ENCODE data around the gene TMEM144. TPM values are rescaled to one million over a fixed set of nuclear protein-coding genes. Genes with fewer than 3 reads are reported as not detected.

The TMEM144 gene
- total and polyA plus RNA-seq, 4 experiments from 2014 or later = 0.61 TPM; not detected in 3

DNA sequence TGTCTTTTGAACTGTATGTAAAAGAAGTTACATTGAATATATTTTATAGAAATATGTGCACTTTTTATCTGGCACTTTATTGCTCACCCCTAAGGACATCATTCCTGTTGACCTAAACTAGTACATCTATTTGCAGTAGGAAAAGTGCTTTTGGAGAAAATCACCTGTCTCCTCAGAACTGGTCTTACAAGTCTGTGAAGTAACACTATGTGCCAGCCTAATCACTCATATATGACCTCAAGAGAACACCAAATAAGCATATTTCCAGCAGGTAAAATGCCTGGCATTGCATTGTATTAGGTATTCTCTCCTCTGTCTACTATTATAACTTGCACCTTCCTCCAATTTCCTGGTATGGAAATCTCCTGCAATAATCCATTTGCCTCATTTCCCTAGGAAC is 33.5 kb upstream of the TMEM144 start:
- Mint-ChIP-seq H3K4me1 (peaks cover 0 to 5% (median under 1%) of the 10 kb centered on the region in 4 donors), H3K9me3 (no peaks in the 10 kb centered on the region), H3K4me3 (no peak overlapping the region), H3K27ac (no peak overlapping the region), H3K27me3 (peaks cover 1 to 5% of the 10 kb centered on the region in 2 donors), H3K36me3 (no peaks in the 10 kb centered on the region)
- no peaks in the 10 kb centered on the region for H3K27me3 ChIP-seq (ENCODE audit: insufficient read depth, low read length)
- no peak overlapping the region for H3K27ac ChIP-seq (ENCODE audit: low read depth, low read length)
- DNase-seq = no peak
- ChIA-PET POLR2A (ENCODE audit: partially characterized antibody) (no interaction called here), CTCF (ENCODE audit: partially characterized antibody) (no interaction called here)
- no peak overlapping the region for H3K4me3 ChIP-seq (ENCODE audit: low read length in 2 of 2)
- H3K4me1 ChIP-seq (ENCODE audit: insufficient read depth, low read length) = no peaks in the 10 kb centered on the region
- H3K36me3 ChIP-seq (ENCODE audit: insufficient read depth, low read length) = no peaks in the 10 kb centered on the region
- H3K9me3 ChIP-seq (ENCODE audit: control insufficient read depth in 1 of 2, low read length in 2 of 2) = no peaks in the 10 kb centered on the region
- intact Hi-C loops (cut with micrococcal nuclease) = no loop called here

DNA sequence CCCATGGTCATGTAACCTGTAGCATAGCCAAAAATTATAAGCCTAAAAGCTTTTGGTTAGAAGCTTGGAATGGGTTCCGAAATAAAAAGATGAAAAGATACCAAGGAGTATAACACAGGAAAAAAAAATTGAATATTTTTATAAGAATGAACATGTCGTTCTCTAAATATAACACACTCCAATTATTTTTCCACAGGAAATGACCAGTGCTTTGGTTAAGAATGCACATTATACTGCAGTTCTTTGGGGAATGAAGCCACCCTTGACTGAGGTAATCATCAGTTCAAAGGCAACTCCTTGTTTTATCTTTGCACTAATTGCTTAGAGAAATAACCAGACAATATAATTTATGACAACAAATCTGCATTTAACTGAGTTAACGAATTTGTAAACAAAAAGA is 30.8 kb upstream of the TMEM144 start:
- Mint-ChIP-seq H3K27me3 (peaks cover 0 to 1% of the 10 kb centered on the region in 2 donors), H3K36me3 (no peaks in the 10 kb centered on the region), H3K4me1 (no peaks in the 10 kb centered on the region), H3K9me3 (no peaks in the 10 kb centered on the region), H3K4me3 (no peak overlapping the region), H3K27ac (no peak overlapping the region)
- POLR2A ChIA-PET (ENCODE audit: partially characterized antibody) = no interaction called here
- no peak overlapping the region for H3K4me3 ChIP-seq (ENCODE audit: low read length in 2 of 2)
- CTCF ChIA-PET (ENCODE audit: partially characterized antibody) = no interaction called here
- H3K27me3 ChIP-seq (ENCODE audit: insufficient read depth, low read length) = no peaks in the 10 kb centered on the region
- no peaks in the 10 kb centered on the region for H3K4me1 ChIP-seq (ENCODE audit: insufficient read depth, low read length)
- H3K27ac ChIP-seq (ENCODE audit: low read depth, low read length) = no peak overlapping the region
- H3K36me3 ChIP-seq (ENCODE audit: insufficient read depth, low read length) = no peaks in the 10 kb centered on the region
- intact Hi-C loops (cut with micrococcal nuclease) = no loop called here
- no peak for DNase-seq
- no peaks in the 10 kb centered on the region for H3K9me3 ChIP-seq (ENCODE audit: control insufficient read depth in 1 of 2, low read length in 2 of 2)

- H3K4me3 Mint-ChIP-seq = no peak overlapping the region
- ChIA-PET POLR2A (ENCODE audit: partially characterized antibody) (no interaction called here), CTCF (ENCODE audit: partially characterized antibody) (no interaction called here)
- H3K27ac ChIP-seq (ENCODE audit: low read depth, low read length) = no peak overlapping the region
- H3K4me1 Mint-ChIP-seq = no peaks in the 10 kb centered on the region
- no peak overlapping the region for H3K27ac Mint-ChIP-seq
- no peak overlapping the region for H3K4me3 ChIP-seq (ENCODE audit: low read length in 2 of 2)
- H3K9me3 Mint-ChIP-seq = no peaks in the 10 kb centered on the region
- H3K9me3 ChIP-seq (ENCODE audit: control insufficient read depth in 1 of 2, low read length in 2 of 2) = no peaks in the 10 kb centered on the region
- H3K27me3 Mint-ChIP-seq = peaks cover 0 to 1% of the 10 kb centered on the region in 2 donors
- no peaks in the 10 kb centered on the region for H3K36me3 Mint-ChIP-seq
- no peak for DNase-seq
- no peaks in the 10 kb centered on the region for H3K27me3 ChIP-seq (ENCODE audit: insufficient read depth, low read length)
- H3K4me1 ChIP-seq (ENCODE audit: insufficient read depth, low read length) = no peaks in the 10 kb centered on the region
- intact Hi-C loops (cut with micrococcal nuclease) = no loop called here
- H3K36me3 ChIP-seq (ENCODE audit: insufficient read depth, low read length) = no peaks in the 10 kb centered on the region
Measured at GRCh38 chr4:158181906-158182305, 28.4 kb upstream of the TMEM144 start.

DNA sequence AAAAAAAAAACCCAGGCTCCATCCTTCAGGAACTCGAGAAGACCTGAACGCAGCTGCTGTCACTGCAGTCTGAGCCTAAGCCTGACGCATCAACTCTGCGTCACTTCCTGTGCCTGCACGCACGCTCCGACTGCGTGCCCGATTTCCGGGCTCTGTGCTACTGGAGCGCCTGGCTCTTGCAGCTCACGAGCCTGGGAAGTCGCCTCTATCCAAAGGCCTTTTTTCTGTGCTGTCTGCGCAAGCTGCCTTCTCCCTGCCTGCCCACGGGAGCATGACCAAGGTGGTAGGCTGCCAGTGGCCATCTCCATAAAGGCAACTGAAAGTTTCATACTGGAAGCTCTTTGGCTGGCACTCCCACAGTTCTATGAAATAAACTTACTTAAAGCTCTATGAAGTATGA is 27.6 kb upstream of the TMEM144 start:
- H3K4me1 Mint-ChIP-seq = no peaks in the 10 kb centered on the region
- Histone ChIP-seq H3K36me3 (ENCODE audit: insufficient read depth, low read length) (no peaks in the 10 kb centered on the region), H3K9me3 (ENCODE audit: control insufficient read depth in 1 of 2, low read length in 2 of 2) (no peaks in the 10 kb centered on the region), H3K4me3 (ENCODE audit: low read length in 2 of 2) (no peak overlapping the region), H3K27ac (ENCODE audit: low read depth, low read length) (no peak overlapping the region), H3K27me3 (ENCODE audit: insufficient read depth, low read length) (no peaks in the 10 kb centered on the region), H3K4me1 (ENCODE audit: insufficient read depth, low read length) (no peaks in the 10 kb centered on the region)
- H3K27ac Mint-ChIP-seq = no peak overlapping the region
- ChIA-PET CTCF (ENCODE audit: partially characterized antibody) (no interaction called here), POLR2A (ENCODE audit: partially characterized antibody) (no interaction called here)
- no peak for DNase-seq
- intact Hi-C loops (cut with micrococcal nuclease) = no loop called here
- no peaks in the 10 kb centered on the region for H3K9me3 Mint-ChIP-seq
- peaks cover 0 to 1% of the 10 kb centered on the region in 2 donors for H3K27me3 Mint-ChIP-seq
- H3K4me3 Mint-ChIP-seq = no peak overlapping the region
- no peaks in the 10 kb centered on the region for H3K36me3 Mint-ChIP-seq

GRCh38 chr4:158186815-158187214 is 23.5 kb upstream of the TMEM144 start:
- POLR2A ChIA-PET (ENCODE audit: partially characterized antibody) = no interaction called here
- H3K27ac Mint-ChIP-seq = no peak overlapping the region
- intact Hi-C loops (cut with micrococcal nuclease) = no loop called here
- Histone ChIP-seq H3K27ac (ENCODE audit: low read depth, low read length) (no peak overlapping the region), H3K4me3 (ENCODE audit: low read length in 2 of 2) (no peak overlapping the region), H3K27me3 (ENCODE audit: insufficient read depth, low read length) (no peaks in the 10 kb centered on the region), H3K4me1 (ENCODE audit: insufficient read depth, low read length) (no peaks in the 10 kb centered on the region), H3K9me3 (ENCODE audit: control insufficient read depth in 1 of 2, low read length in 2 of 2) (no peaks in the 10 kb centered on the region), H3K36me3 (ENCODE audit: insufficient read depth, low read length) (no peaks in the 10 kb centered on the region)
- H3K9me3 Mint-ChIP-seq = no peaks in the 10 kb centered on the region
- H3K27me3 Mint-ChIP-seq = peaks cover 0 to 1% of the 10 kb centered on the region in 2 donors
- no peak overlapping the region for H3K4me3 Mint-ChIP-seq
- H3K4me1 Mint-ChIP-seq = no peaks in the 10 kb centered on the region
- DNase-seq = no peak
- CTCF ChIA-PET (ENCODE audit: partially characterized antibody) = no interaction called here
- no peaks in the 10 kb centered on the region for H3K36me3 Mint-ChIP-seq

DNA sequence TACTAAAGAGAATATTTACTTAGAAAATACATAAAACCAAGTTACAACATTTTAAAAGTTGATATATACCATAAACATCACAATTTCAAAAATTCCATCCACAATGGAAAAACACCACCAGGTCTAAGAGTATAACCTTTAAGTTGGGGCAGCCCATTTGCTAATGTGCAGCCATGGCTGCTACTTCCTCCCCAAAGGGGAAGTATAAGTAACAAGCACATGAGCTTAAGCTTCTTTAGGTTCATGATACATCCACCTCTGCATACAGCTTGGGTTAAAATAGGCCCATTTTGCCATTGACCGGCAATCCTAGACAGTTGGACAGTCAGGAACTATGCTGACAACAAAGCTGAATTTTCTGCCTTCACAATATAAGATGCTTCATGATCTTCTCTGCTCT is 20.9 kb upstream of the TMEM144 start:
- no peak for DNase-seq
- Mint-ChIP-seq H3K27me3 (no peaks in the 10 kb centered on the region), H3K4me3 (no peak overlapping the region), H3K4me1 (peaks cover 0 to 3% (median under 1%) of the 10 kb centered on the region in 4 donors), H3K36me3 (no peaks in the 10 kb centered on the region), H3K27ac (no peak overlapping the region), H3K9me3 (no peaks in the 10 kb centered on the region)
- CTCF ChIA-PET (ENCODE audit: partially characterized antibody) = no interaction called here
- H3K36me3 ChIP-seq (ENCODE audit: insufficient read depth, low read length) = no peaks in the 10 kb centered on the region
- H3K4me3 ChIP-seq (ENCODE audit: low read length in 2 of 2) = no peak overlapping the region
- no peaks in the 10 kb centered on the region for H3K27me3 ChIP-seq (ENCODE audit: insufficient read depth, low read length)
- no peaks in the 10 kb centered on the region for H3K9me3 ChIP-seq (ENCODE audit: control insufficient read depth in 1 of 2, low read length in 2 of 2)
- intact Hi-C loops (cut with micrococcal nuclease) = no loop called here
- no peaks in the 10 kb centered on the region for H3K4me1 ChIP-seq (ENCODE audit: insufficient read depth, low read length)
- POLR2A ChIA-PET (ENCODE audit: partially characterized antibody) = no interaction called here
- no peak overlapping the region for H3K27ac ChIP-seq (ENCODE audit: low read depth, low read length)

GRCh38 chr4:158190718-158191117 is 19.6 kb upstream of the TMEM144 start:
- CTCF ChIA-PET (ENCODE audit: partially characterized antibody) = no interaction called here
- H3K4me1 Mint-ChIP-seq = peaks cover 0 to 3% (median under 1%) of the 10 kb centered on the region in 4 donors
- no peak overlapping the region for H3K4me3 Mint-ChIP-seq
- no peak overlapping the region for H3K27ac Mint-ChIP-seq
- no peaks in the 10 kb centered on the region for H3K4me1 ChIP-seq (ENCODE audit: insufficient read depth, low read length)
- H3K9me3 ChIP-seq (ENCODE audit: control insufficient read depth in 1 of 2, low read length in 2 of 2) = no peaks in the 10 kb centered on the region
- H3K9me3 Mint-ChIP-seq = no peaks in the 10 kb centered on the region
- H3K27ac ChIP-seq (ENCODE audit: low read depth, low read length) = no peak overlapping the region
- H3K4me3 ChIP-seq (ENCODE audit: low read length in 2 of 2) = no peak overlapping the region
- H3K27me3 Mint-ChIP-seq = no peaks in the 10 kb centered on the region
- no peaks in the 10 kb centered on the region for H3K27me3 ChIP-seq (ENCODE audit: insufficient read depth, low read length)
- H3K36me3 Mint-ChIP-seq = no peaks in the 10 kb centered on the region
- no peak for DNase-seq
- intact Hi-C loops (cut with micrococcal nuclease) = no loop called here
- POLR2A ChIA-PET (ENCODE audit: partially characterized antibody) = no interaction called here
- no peaks in the 10 kb centered on the region for H3K36me3 ChIP-seq (ENCODE audit: insufficient read depth, low read length)

All from CD4-positive, alpha-beta memory T cell (primary cell).